IMR-90 (cell line): ENCODE results near the gene ETFA. TPM values are rescaled to one million over a fixed set of nuclear protein-coding genes. Genes with fewer than 3 reads are reported as not detected.

Source experiments
- ATAC-seq: fragments of 200-7000 bp; cut with Tn5 transposase; 2 replicates; pipeline ENCODE4 v1.9.1; 2020; ENCODE audit warnings: low read depth, mild to moderate bottlenecking, moderate library complexity
- BruUV-seq: library from RNA; stranded (reverse); fragments of 400-500 nt; replicated peaks from 2 replicates; lab custom pipeline; 2021; lab: Mats Ljungman, UMichigan
- CTCF ChIA-PET: fragments of 300-600 bp; formaldehyde crosslinking; extraction: SDS; loops from one replicate; lab custom pipeline; 2021; ENCODE audit warnings: antibody characterized with exemption; lab: Yijun Ruan, JAX
- POLR2A ChIA-PET: fragments of 300-600 bp; sonication (Branson Sonifier 250); formaldehyde crosslinking; loops from one replicate; lab custom pipeline; 2022; ENCODE audit warnings: antibody characterized with exemption; ENCODE audit not compliant: unreplicated experiment; lab: Charles Lee
- DNase-seq: peaks from one replicate; pipeline ENCODE4 v3.0.0; 2013
- H2AFZ ChIP-seq: replicated peaks from 2 replicates; pipeline ENCODE3; 2013; ENCODE audit warnings: low read length, mild to moderate bottlenecking; ENCODE audit not compliant: poor library complexity
- H2AK5ac ChIP-seq: 2 replicates; pipeline ENCODE4 v1.6.1; 2013; ENCODE audit warnings: low read depth, low read length, inconsistent platforms
- H2AK9ac ChIP-seq: replicated peaks from 2 replicates; pipeline ENCODE3; 2013; ENCODE audit warnings: mild to moderate bottlenecking, low read depth, low read length, moderate library complexity; ENCODE audit not compliant: poor library complexity
- H2BK120ac ChIP-seq: 2 replicates; pipeline ENCODE4 v1.6.1; 2013; ENCODE audit warnings: low read depth, low read length, inconsistent platforms
- H2BK15ac ChIP-seq: 3 replicates; pipeline ENCODE4 v1.6.1; 2013; ENCODE audit warnings: low read depth, low read length, inconsistent platforms
- H2BK20ac ChIP-seq: 2 replicates; pipeline ENCODE4 v1.6.1; 2013; ENCODE audit warnings: low read depth, mild to moderate bottlenecking, inconsistent platforms, low read length, moderate library complexity
- H2BK5ac ChIP-seq: 2 replicates; pipeline ENCODE4 v1.6.1; 2013; ENCODE audit warnings: mild to moderate bottlenecking, low read depth, low read length, inconsistent platforms; ENCODE audit not compliant: poor library complexity, severe bottlenecking
- H3K14ac ChIP-seq: replicated peaks from 2 replicates; pipeline ENCODE4 v1.6.1; 2013; ENCODE audit warnings: low read depth, low read length, inconsistent platforms
- H3K18ac ChIP-seq: 2 replicates; pipeline ENCODE4 v1.6.1; 2013; ENCODE audit warnings: low read depth, low read length, control low read depth
- H3K23ac ChIP-seq: 2 replicates; pipeline ENCODE4 v1.6.1; 2013; ENCODE audit warnings: low read depth, low read length, inconsistent platforms
- H3K27ac ChIP-seq: 2 replicates; pipeline ENCODE4 v1.5.1; 2013; ENCODE audit warnings: mild to moderate bottlenecking, control low read depth, low read length; ENCODE audit not compliant: insufficient read depth
- H3K27me3 ChIP-seq: 2 replicates; pipeline ENCODE4 v1.6.1; 2013; ENCODE audit warnings: low read length; ENCODE audit not compliant: control insufficient read depth, insufficient read depth
- H3K36me3 ChIP-seq: 2 replicates; pipeline ENCODE4 v1.6.1; 2013; ENCODE audit warnings: low read length, mixed read lengths; ENCODE audit not compliant: control insufficient read depth, insufficient read depth
- H3K4ac ChIP-seq: 2 replicates; pipeline ENCODE4 v1.6.1; 2013; ENCODE audit warnings: low read depth, low read length, inconsistent platforms
- H3K4me1 ChIP-seq: 2 replicates; pipeline ENCODE4 v1.6.1; 2013; ENCODE audit warnings: low read length, mixed read lengths; ENCODE audit not compliant: control insufficient read depth, insufficient read depth
- H3K4me2 ChIP-seq: 2 replicates; pipeline ENCODE4 v1.6.1; 2013; ENCODE audit warnings: low read depth, mild to moderate bottlenecking, control low read depth, low read length, moderate library complexity
- H3K4me3 ChIP-seq: 2 replicates; pipeline ENCODE4 v1.5.1; 2013; ENCODE audit warnings: low read depth, mild to moderate bottlenecking, control low read depth, low read length, moderate library complexity; ENCODE audit not compliant: insufficient read depth
- H3K56ac ChIP-seq: 2 replicates; pipeline ENCODE4 v1.6.1; 2013; ENCODE audit warnings: low read length, inconsistent platforms; ENCODE audit not compliant: insufficient read depth; ENCODE audit errors: extremely low read depth
- H3K79me1 ChIP-seq, 2 experiments: 2 replicates each; pipeline ENCODE4 v1.6.1; 2013; ENCODE audit warnings: low read length in 2 of 2, inconsistent platforms in 1 of 2, low read depth in 1 of 2
- H3K9ac ChIP-seq: 2 replicates; pipeline ENCODE4 v1.6.1; 2013; ENCODE audit warnings: low read depth, low read length, control low read depth
- H3K9me1 ChIP-seq: 2 replicates; pipeline ENCODE4 v1.6.1; 2013; ENCODE audit warnings: low read length, inconsistent platforms; ENCODE audit not compliant: insufficient read depth
- H3K9me3 ChIP-seq: 2 replicates; pipeline ENCODE4 v1.6.1; 2013; ENCODE audit warnings: low read length; ENCODE audit not compliant: control insufficient read depth, insufficient read depth
- H4K20me1 ChIP-seq: 2 replicates; pipeline ENCODE4 v1.6.1; 2013; ENCODE audit warnings: low read length, inconsistent platforms; ENCODE audit not compliant: insufficient read depth
- H4K5ac ChIP-seq: 2 replicates; pipeline ENCODE4 v1.6.1; 2013; ENCODE audit warnings: mild to moderate bottlenecking, low read depth, low read length, control low read depth
- H4K8ac ChIP-seq, 2 experiments: 2 replicates each; pipeline ENCODE4 v1.6.1; 2013; ENCODE audit warnings: low read depth in 2 of 2, low read length in 2 of 2, control low read depth in 1 of 2, inconsistent platforms in 1 of 2
- H4K91ac ChIP-seq: 2 replicates; pipeline ENCODE4 v1.6.1; 2013; ENCODE audit warnings: low read depth, low read length, inconsistent platforms; ENCODE audit not compliant: insufficient read depth
- BHLHE40 ChIP-seq: fragments of 150-350 bp; IDR thresholded peaks from 2 replicates; pipeline ENCODE4 v1.6.1; 2016; ENCODE audit warnings: mild to moderate bottlenecking, low read depth, low read length
- CEBPB ChIP-seq: IDR thresholded peaks from 2 replicates; pipeline ENCODE4 v1.6.1; 2012; ENCODE audit warnings: low read depth, low read length, improper control_type of control experiment
- CHD1 ChIP-seq: IDR thresholded peaks from 2 replicates; pipeline ENCODE4 v1.6.1; 2012; ENCODE audit warnings: low read depth, low read length, improper control_type of control experiment
- FOS ChIP-seq: fragments of 150-350 bp; IDR thresholded peaks from 2 replicates; pipeline ENCODE4 v1.6.1; 2016; ENCODE audit warnings: low read depth, low read length
- MAFK ChIP-seq: IDR thresholded peaks from 2 replicates; pipeline ENCODE4 v1.6.1; 2012; ENCODE audit warnings: low read depth, low read length, improper control_type of control experiment
- MXI1 ChIP-seq: IDR thresholded peaks from 2 replicates; pipeline ENCODE4 v1.6.1; 2012; ENCODE audit warnings: low read depth, mild to moderate bottlenecking, low read length, moderate library complexity, borderline replicate concordance
- NFE2L2 ChIP-seq: fragments of 150-350 bp; IDR thresholded peaks from 2 replicates; pipeline ENCODE4 v1.6.1; 2016; ENCODE audit warnings: low read depth, mild to moderate bottlenecking, low read length
- POLR2A ChIP-seq: IDR thresholded peaks from 2 replicates; pipeline ENCODE4 v1.6.1; 2012; ENCODE audit warnings: mild to moderate bottlenecking, low read depth, low read length
- RAD21 ChIP-seq: IDR thresholded peaks from 2 replicates; pipeline ENCODE4 v1.6.1; 2012; ENCODE audit warnings: low read length, improper control_type of control experiment
- RCOR1 ChIP-seq: IDR thresholded peaks from 2 replicates; pipeline ENCODE4 v1.6.1; 2012; ENCODE audit warnings: mild to moderate bottlenecking, low read length, improper control_type of control experiment; ENCODE audit not compliant: insufficient replicate concordance
- RFX5 ChIP-seq: IDR thresholded peaks from 2 replicates; pipeline ENCODE4 v1.8.0; 2012; ENCODE audit warnings: low read depth, mild to moderate bottlenecking, low read length, moderate library complexity
- SMC3 ChIP-seq: fragments of 150-350 bp; IDR thresholded peaks from 2 replicates; pipeline ENCODE4 v1.6.1; 2016; ENCODE audit warnings: low read depth, mild to moderate bottlenecking, antibody characterized with exemption, low read length, moderate library complexity
- WGBS, 2 experiments: methylation state at CpG; one replicate each; pipeline versions ENCODE4 v1.1.5 to v1.1.7; 2013; ENCODE audit warnings: missing lambda C conversion rate in 2 of 2; ENCODE audit not compliant: insufficient read length in 1 of 2; ENCODE audit errors: extremely low coverage in 2 of 2; 5-methylcytosine and 5-hydroxymethylcytosine counted together
- dilution Hi-C: fragments of 300-500 bp; cut with HindIII; formaldehyde crosslinking; loops from one replicate; pipeline ENCODE4 v1.14.3; 2018; ENCODE audit warnings: low sequenced_read_pairs; ENCODE audit not compliant: unreplicated experiment
- in situ Hi-C: fragments of 300-500 bp; cut with MboI; formaldehyde crosslinking; loops from 3 replicates; pipeline ENCODE4 v1.14.3; 2019; ENCODE audit warnings: low sequenced_read_pairs, inconsistent platforms, mixed read lengths
- intact Hi-C: fragments of 100-400 bp; cut with micrococcal nuclease; formaldehyde crosslinking; loops from 2 replicates; pipeline ENCODE4 v1.10.0; 2022
- polyA plus RNA-seq, 3 experiments: library from polyadenylated mRNA; depleted of rRNA; stranded (reverse); fragments of >200 nt; gene quantifications; 2 replicates each; pipeline ENCODE4 v1.2.3, GENCODE V29; 2012; ENCODE audit warnings: low replicate concordance in 1 of 3
- total RNA-seq: library from RNA; depleted of rRNA; stranded (reverse); fragments of >200 nt; gene quantifications from 2 replicates; pipeline ENCODE4 v1.2.3, GENCODE V29; 2012
- TF ChIP-seq, protein P1 (sequence below): fragments of 150-350 bp; IDR thresholded peaks from 2 replicates; pipeline ENCODE4 v1.6.1; 2016; ENCODE audit warnings: low read depth, mild to moderate bottlenecking, low read length, moderate library complexity, borderline replicate concordance
- TF ChIP-seq, protein P2 (sequence below): conservative IDR thresholded peaks from 2 replicates; pipeline ENCODE4 v1.5.1; 2012; ENCODE audit warnings: mild to moderate bottlenecking, low read depth, low read length, improper control_type of control experiment
- TF ChIP-seq, protein P3 (sequence below): fragments of 150-350 bp; IDR thresholded peaks from 2 replicates; pipeline ENCODE4 v1.6.1; 2017; ENCODE audit warnings: mild to moderate bottlenecking, antibody characterized with exemption, low read length, low read depth

ETFA gene
- total and polyA plus RNA-seq, 2 of the 4 experiments (the other 2 are of a cell fraction): 115 to 172 TPM

DNA sequence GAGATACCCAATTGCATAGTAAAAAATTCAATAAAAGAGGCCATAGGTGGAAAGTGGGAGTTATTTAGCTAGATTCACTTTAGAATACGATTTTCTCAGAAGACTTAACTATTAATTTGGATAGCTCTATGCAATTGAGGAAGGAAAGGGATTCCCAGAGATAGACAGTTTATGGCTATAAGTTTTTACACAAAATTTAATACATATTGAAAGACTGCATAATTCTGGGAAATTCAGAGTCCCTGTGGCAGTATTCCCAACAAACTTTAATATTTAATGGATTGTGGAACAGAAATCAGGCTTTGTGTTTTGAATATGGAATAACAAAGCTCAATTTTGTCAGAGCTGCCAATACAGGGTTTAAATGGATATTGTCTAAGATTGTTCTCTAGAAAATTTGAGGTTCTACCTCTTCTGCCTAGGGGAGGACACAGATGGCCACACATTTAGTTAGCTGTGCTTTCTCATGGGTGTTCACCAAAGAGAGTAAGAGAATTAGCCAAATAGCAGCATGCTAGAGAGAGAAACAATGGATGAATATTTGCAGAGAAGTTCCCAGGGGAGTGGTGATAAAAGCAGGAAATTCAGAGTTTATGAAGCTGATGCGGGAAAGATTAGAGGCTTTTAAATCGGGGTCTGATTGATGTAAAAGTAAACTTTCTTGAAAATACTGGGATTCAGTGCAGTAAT is 33.8 kb upstream of the ETFA start:
- no peak overlapping the region for H4K8ac ChIP-seq
- no peak overlapping the region for H3K4ac ChIP-seq
- H2AK5ac ChIP-seq: no peak overlapping the region
- no peak overlapping the region for H3K14ac ChIP-seq
- intact Hi-C loops: loop anchor here (5.0 to 10.0 kb wide), 2 partner anchors 230 to 522 kb away; no protein-coding TSS in a partner anchor
- DNase-seq: no peak
- no peak overlapping the region for H2AK9ac ChIP-seq
- no peak overlapping the region for H4K91ac ChIP-seq
- H3K56ac ChIP-seq: no peak overlapping the region
- CTCF ChIA-PET: no interaction called here
- no peak overlapping the region for H3K27ac ChIP-seq
- H3K18ac ChIP-seq: no peak overlapping the region
- peaks cover 22% of the 10 kb centered on the region for H3K27me3 ChIP-seq
- no peak for ATAC-seq
- no peak overlapping the region for H3K23ac ChIP-seq
- H2BK120ac ChIP-seq: no peak overlapping the region
- 73% methylated on average over 2 of the region's 3 CpGs; no CpG with 5 or more reads in 1 of the 2 experiments for WGBS, 2 experiments
- no TSS peak for BruUV-seq
- H2BK5ac ChIP-seq: no peak overlapping the region
- peaks cover 6% of the 10 kb centered on the region; the same call in 1 of the 2 replicates for H4K20me1 ChIP-seq
- peaks cover 4% of the 10 kb centered on the region for H3K4me1 ChIP-seq
- H3K4me2 ChIP-seq: no peak overlapping the region
- H2BK15ac ChIP-seq: no peak overlapping the region
- dilution Hi-C loops: no loop called here
- H3K9me3 ChIP-seq: peaks cover 6% of the 10 kb centered on the region; the same call in 1 of the 2 replicates
- no peak overlapping the region for H4K5ac ChIP-seq
- H3K79me1 ChIP-seq: 0 out of 4 replicates have a peak, but pooled peaks cover 0 to 2% of the 10 kb centered on the region in 2 experiments
- H2BK20ac ChIP-seq: no peak overlapping the region
- POLR2A ChIA-PET: no interaction called here
- H2AFZ ChIP-seq: no peak overlapping the region
- in situ Hi-C loops: no loop called here
- no peaks in the 10 kb centered on the region; the same call in 1 of the 2 replicates for H3K9me1 ChIP-seq
- H3K9ac ChIP-seq: no peak overlapping the region
- H3K36me3 ChIP-seq: peaks cover 19% of the 10 kb centered on the region
- H3K4me3 ChIP-seq: no peak overlapping the region
- TF ChIP-seq RCOR1: no peak
- no peak for TF ChIP-seq SMC3
- no peak for TF ChIP-seq CHD1
- TF ChIP-seq NFE2L2: no peak
- TF ChIP-seq FOS: no peak
- no peak for TF ChIP-seq POLR2A
- no peak for TF ChIP-seq RFX5
- no peak for TF ChIP-seq CEBPB
- TF ChIP-seq, protein P1, sequence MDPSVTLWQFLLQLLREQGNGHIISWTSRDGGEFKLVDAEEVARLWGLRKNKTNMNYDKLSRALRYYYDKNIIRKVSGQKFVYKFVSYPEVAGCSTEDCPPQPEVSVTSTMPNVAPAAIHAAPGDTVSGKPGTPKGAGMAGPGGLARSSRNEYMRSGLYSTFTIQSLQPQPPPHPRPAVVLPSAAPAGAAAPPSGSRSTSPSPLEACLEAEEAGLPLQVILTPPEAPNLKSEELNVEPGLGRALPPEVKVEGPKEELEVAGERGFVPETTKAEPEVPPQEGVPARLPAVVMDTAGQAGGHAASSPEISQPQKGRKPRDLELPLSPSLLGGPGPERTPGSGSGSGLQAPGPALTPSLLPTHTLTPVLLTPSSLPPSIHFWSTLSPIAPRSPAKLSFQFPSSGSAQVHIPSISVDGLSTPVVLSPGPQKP: no peak
- TF ChIP-seq MAFK: no peak
- TF ChIP-seq MXI1: no peak
- TF ChIP-seq, protein P2, sequence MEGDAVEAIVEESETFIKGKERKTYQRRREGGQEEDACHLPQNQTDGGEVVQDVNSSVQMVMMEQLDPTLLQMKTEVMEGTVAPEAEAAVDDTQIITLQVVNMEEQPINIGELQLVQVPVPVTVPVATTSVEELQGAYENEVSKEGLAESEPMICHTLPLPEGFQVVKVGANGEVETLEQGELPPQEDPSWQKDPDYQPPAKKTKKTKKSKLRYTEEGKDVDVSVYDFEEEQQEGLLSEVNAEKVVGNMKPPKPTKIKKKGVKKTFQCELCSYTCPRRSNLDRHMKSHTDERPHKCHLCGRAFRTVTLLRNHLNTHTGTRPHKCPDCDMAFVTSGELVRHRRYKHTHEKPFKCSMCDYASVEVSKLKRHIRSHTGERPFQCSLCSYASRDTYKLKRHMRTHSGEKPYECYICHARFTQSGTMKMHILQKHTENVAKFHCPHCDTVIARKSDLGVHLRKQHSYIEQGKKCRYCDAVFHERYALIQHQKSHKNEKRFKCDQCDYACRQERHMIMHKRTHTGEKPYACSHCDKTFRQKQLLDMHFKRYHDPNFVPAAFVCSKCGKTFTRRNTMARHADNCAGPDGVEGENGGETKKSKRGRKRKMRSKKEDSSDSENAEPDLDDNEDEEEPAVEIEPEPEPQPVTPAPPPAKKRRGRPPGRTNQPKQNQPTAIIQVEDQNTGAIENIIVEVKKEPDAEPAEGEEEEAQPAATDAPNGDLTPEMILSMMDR: no peak
- TF ChIP-seq RAD21: no peak
- no peak for TF ChIP-seq BHLHE40
- TF ChIP-seq, protein P3, sequence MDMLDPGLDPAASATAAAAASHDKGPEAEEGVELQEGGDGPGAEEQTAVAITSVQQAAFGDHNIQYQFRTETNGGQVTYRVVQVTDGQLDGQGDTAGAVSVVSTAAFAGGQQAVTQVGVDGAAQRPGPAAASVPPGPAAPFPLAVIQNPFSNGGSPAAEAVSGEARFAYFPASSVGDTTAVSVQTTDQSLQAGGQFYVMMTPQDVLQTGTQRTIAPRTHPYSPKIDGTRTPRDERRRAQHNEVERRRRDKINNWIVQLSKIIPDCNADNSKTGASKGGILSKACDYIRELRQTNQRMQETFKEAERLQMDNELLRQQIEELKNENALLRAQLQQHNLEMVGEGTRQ: no peak
